ENCODE measurements around the gene NDEL1.

The NDEL1 gene

GRCh38 chr17:8417806-8418205 is 17.9 kb upstream of the NDEL1 start:
- Histone ChIP-seq H3K36me3 (ENCODE audit: control insufficient read depth in 2 of 2, insufficient read depth in 1 of 2, low read length in 2 of 2) (no peaks in the 10 kb centered on the region), H3K4me3 (ENCODE audit: low read depth, low read length) (no peak overlapping the region), H3K4me1 (ENCODE audit: control insufficient read depth, insufficient read depth, low read length) (no peaks in the 10 kb centered on the region), H3K27ac (ENCODE audit: extremely low read depth, low read depth, low read length) (no peak overlapping the region), H3K9me3 (ENCODE audit: control insufficient read depth, insufficient read depth, low read depth, low read length) (no peaks in the 10 kb centered on the region)
- POLR2A ChIA-PET = no interaction called here
- TF ChIP-seq ZNF596 (tag by site-specific recombination; IDR thresholded peaks at IDR 0.05) (no peak), ZNF23 (tag by site-specific recombination; IDR thresholded peaks at IDR 0.05; ENCODE audit: borderline replicate concordance) (no peak), ZNF146 (tag by site-specific recombination; IDR thresholded peaks at IDR 0.05) (no peak), ZNF670 (tag by site-specific recombination; IDR thresholded peaks at IDR 0.05; ENCODE audit: low read depth) (no peak), SETDB1 (IDR thresholded peaks at IDR 0.05; ENCODE audit: insufficient read length, low read length) (no peak), ZNF549 (tag by site-specific recombination; IDR thresholded peaks at IDR 0.05) (no peak), ZNF701 (tag by site-specific recombination; IDR thresholded peaks at IDR 0.05) (no peak), ZNF37A (tag by site-specific recombination; IDR thresholded peaks at IDR 0.05) (no peak), ZNF184 (tag by site-specific recombination; IDR thresholded peaks at IDR 0.05) (no peak), PATZ1 (tag by site-specific recombination; IDR thresholded peaks at IDR 0.05) (no peak), SALL2 (tag by site-specific recombination; IDR thresholded peaks at IDR 0.05; ENCODE audit: borderline replicate concordance) (no peak), ZNF416 (tag by site-specific recombination; IDR thresholded peaks at IDR 0.05) (no peak), KLF1 (tag by site-specific recombination; IDR thresholded peaks at IDR 0.05) (no peak), ZNF600 (tag by site-specific recombination; IDR thresholded peaks at IDR 0.05) (no peak)
- CTCF ChIA-PET = interaction anchor here (0.6 to 3.8 kb wide), 2 partner anchors 8 to 1133 kb away, joined by 3 to 28 read pairs; no protein-coding TSS in a partner anchor

- Histone ChIP-seq H3K27ac (ENCODE audit: extremely low read depth, low read depth, low read length) (no peak overlapping the region), H3K36me3 (ENCODE audit: control insufficient read depth in 2 of 2, insufficient read depth in 1 of 2, low read length in 2 of 2) (no peaks in the 10 kb centered on the region), H3K9me3 (ENCODE audit: control insufficient read depth, insufficient read depth, low read depth, low read length) (no peaks in the 10 kb centered on the region), H3K4me1 (ENCODE audit: control insufficient read depth, insufficient read depth, low read length) (no peaks in the 10 kb centered on the region), H3K4me3 (ENCODE audit: low read depth, low read length) (no peak overlapping the region)
- TF ChIP-seq ZNF366 (tag by site-specific recombination; conservative IDR thresholded peaks at IDR 0.05) = peak; percentile 75
- TF ChIP-seq PRDM1 (tag by site-specific recombination; IDR thresholded peaks at IDR 0.05) = no peak
- ChIA-PET CTCF (interaction anchor here (3.8 kb wide), 1 partner anchor 9 kb away, joined by 28 read pairs; no protein-coding TSS in a partner anchor), POLR2A (no interaction called here)
These were observed 17.2 kb upstream of the NDEL1 start for GRCh38 chr17:8418471-8418870.

GRCh38 chr17:8419305-8419704 is 16.4 kb upstream of the NDEL1 start:
- no peak overlapping the region for H3K27ac ChIP-seq (ENCODE audit: extremely low read depth, low read depth, low read length)
- H3K4me3 ChIP-seq (ENCODE audit: low read depth, low read length) = no peak overlapping the region
- no peaks in the 10 kb centered on the region for H3K4me1 ChIP-seq (ENCODE audit: control insufficient read depth, insufficient read depth, low read length)
- ChIA-PET CTCF (interaction anchor here (0.9 to 3.8 kb wide), 3 partner anchors 10 to 68 kb away, joined by 3 to 28 read pairs (median 5); no protein-coding TSS in a partner anchor), POLR2A (interaction anchor here (1.4 kb wide), 2 partner anchors 16 to 18 kb away, joined by 5 to 7 read pairs; partner anchors contain the start of gene NDEL1)
- TF ChIP-seq ATF2 (tag by site-specific recombination; IDR thresholded peaks at IDR 0.05; ENCODE audit: low read depth) (peak; percentile 60), ZNF174 (tag by site-specific recombination; IDR thresholded peaks at IDR 0.05) (no peak), ZNF707 (tag by site-specific recombination; IDR thresholded peaks at IDR 0.05) (no peak), ZNF629 (tag by site-specific recombination; IDR thresholded peaks at IDR 0.05) (0 out of 2 replicates have a peak, but pooled peaks have one; percentile 13)
- H3K36me3 ChIP-seq (ENCODE audit: control insufficient read depth in 2 of 2, insufficient read depth in 1 of 2, low read length in 2 of 2) = no peaks in the 10 kb centered on the region
- H3K9me3 ChIP-seq (ENCODE audit: control insufficient read depth, insufficient read depth, low read depth, low read length) = no peaks in the 10 kb centered on the region

Measured in HEK293 (cell line).